ENCODE data around the gene ABCC3. TPM values are rescaled to one million over a fixed set of nuclear protein-coding genes. Genes with fewer than 3 reads are reported as not detected.

Gene ABCC3
- total and polyA plus RNA-seq, 2 of the 8 experiments (the other 6 are each of a cell fraction or from before 2014, with no cell fraction given) = 0.35 to 0.37 TPM

DNA sequence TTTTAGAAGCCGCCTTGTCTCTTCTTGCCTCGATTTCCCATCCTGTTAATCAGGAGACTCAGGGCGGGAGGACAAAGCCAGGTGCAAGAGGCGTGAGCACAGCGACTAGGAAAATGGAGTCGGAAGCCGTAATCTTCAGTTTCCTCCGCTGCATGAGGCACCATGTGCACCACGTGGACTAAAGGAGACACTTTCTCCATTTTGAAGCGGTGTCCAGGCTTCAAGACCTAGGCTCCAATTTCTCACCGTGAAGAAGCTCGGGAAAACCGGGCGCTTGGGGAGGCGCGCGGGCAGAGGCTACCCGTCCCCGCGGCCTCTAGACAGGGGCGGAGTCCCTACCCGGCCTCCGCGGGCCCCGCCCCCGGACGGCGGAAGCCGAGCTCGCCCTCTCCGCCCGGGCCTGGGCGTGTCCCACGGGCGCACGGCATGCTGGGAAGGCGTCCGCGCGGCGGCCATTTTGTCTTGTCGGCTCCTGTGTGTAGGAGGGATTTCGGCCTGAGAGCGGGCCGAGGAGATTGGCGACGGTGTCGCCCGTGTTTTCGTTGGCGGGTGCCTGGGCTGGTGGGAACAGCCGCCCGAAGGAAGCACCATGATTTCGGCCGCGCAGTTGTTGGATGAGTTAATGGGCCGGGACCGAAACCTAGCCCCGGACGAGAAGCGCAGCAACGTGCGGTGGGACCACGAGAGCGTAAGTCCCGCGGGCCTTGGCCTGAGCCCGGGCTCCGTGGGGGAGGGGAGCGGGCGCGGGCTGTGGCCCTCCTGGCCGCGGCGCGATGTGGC, 84.7 kb downstream of the ABCC3 start, which contains the start of gene LUC7L3 (continued):
- no peak for TF ChIP-seq SP2 (IDR thresholded peaks at IDR 0.05; ENCODE audit: low read length)
- no peak; the same call in 1 of the 2 replicates for TF ChIP-seq BACH1 (IDR thresholded peaks at IDR 0.05; ENCODE audit: low read length)
- peak; percentile 94 to 98 for TF ChIP-seq POLR2A (IDR thresholded peaks at IDR 0.05; ENCODE audit: control extremely low read depth in 1 of 2, low read depth in 2 of 2, low read length in 2 of 2)
- no peak for TF ChIP-seq RFX5 (IDR thresholded peaks at IDR 0.05; ENCODE audit: borderline replicate concordance, low read depth, low read length)
- TF ChIP-seq CTBP2 (IDR thresholded peaks at IDR 0.05; ENCODE audit: borderline replicate concordance, insufficient read depth, insufficient read length, low read length) = no peak
- no peak for TF ChIP-seq JUN (IDR thresholded peaks at IDR 0.05; ENCODE audit: low read depth, low read length)
- TF ChIP-seq KDM4A (IDR thresholded peaks at IDR 0.05; ENCODE audit: low read depth, low read length, severe bottlenecking) = peak; percentile 41
- no peak for TF ChIP-seq RNF2 (IDR thresholded peaks at IDR 0.05; ENCODE audit: borderline replicate concordance, low read depth, low read length, missing control alignments, poor library complexity, severe bottlenecking)
- TF ChIP-seq, protein P1, sequence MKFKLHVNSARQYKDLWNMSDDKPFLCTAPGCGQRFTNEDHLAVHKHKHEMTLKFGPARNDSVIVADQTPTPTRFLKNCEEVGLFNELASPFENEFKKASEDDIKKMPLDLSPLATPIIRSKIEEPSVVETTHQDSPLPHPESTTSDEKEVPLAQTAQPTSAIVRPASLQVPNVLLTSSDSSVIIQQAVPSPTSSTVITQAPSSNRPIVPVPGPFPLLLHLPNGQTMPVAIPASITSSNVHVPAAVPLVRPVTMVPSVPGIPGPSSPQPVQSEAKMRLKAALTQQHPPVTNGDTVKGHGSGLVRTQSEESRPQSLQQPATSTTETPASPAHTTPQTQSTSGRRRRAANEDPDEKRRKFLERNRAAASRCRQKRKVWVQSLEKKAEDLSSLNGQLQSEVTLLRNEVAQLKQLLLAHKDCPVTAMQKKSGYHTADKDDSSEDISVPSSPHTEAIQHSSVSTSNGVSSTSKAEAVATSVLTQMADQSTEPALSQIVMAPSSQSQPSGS (IDR thresholded peaks at IDR 0.05; ENCODE audit: low read length) = no peak
- no peak for TF ChIP-seq GTF2F1 (IDR thresholded peaks at IDR 0.05; ENCODE audit: borderline replicate concordance, low read depth, low read length)
- no peak for TF ChIP-seq GABPA (IDR thresholded peaks at IDR 0.05; ENCODE audit: borderline replicate concordance, insufficient read depth, low read length)
- TF ChIP-seq TCF12 (IDR thresholded peaks at IDR 0.05; ENCODE audit: low read depth, low read length) = no peak
- TF ChIP-seq MAFK (IDR thresholded peaks at IDR 0.05; ENCODE audit: low read depth, low read length) = no peak
- TF ChIP-seq CEBPB (IDR thresholded peaks at IDR 0.05; ENCODE audit: low read depth, low read length) = no peak
- peak; percentile 13 to 73; a peak in 2 of 4 replicates for TF ChIP-seq SIN3A (conservative IDR thresholded peaks at IDR 0.05 in 1 of 2, IDR thresholded peaks at IDR 0.05 in 1 of 2; ENCODE audit: low read depth in 1 of 2, low read length in 2 of 2)
- peak; percentile 68; the same call in 1 of the 2 replicates for TF ChIP-seq EGR1 (IDR thresholded peaks at IDR 0.05; ENCODE audit: borderline replicate concordance, low read depth, low read length)
- peak; percentile 83 for TF ChIP-seq POLR2AphosphoS5 (IDR thresholded peaks at IDR 0.05; ENCODE audit: low read depth, low read length)
- no peak for TF ChIP-seq ZNF274 (IDR thresholded peaks at IDR 0.05; ENCODE audit: borderline replicate concordance, extremely low read depth, low read length)
- peak; percentile 82 for TF ChIP-seq SP1 (IDR thresholded peaks at IDR 0.05; ENCODE audit: low read depth, low read length)
- TF ChIP-seq ASH2L (IDR thresholded peaks at IDR 0.05; ENCODE audit: low read length) = peak; percentile 93
- no peak for TF ChIP-seq KDM5A (IDR thresholded peaks at IDR 0.05; ENCODE audit: low read length)
- TF ChIP-seq, protein P2, sequence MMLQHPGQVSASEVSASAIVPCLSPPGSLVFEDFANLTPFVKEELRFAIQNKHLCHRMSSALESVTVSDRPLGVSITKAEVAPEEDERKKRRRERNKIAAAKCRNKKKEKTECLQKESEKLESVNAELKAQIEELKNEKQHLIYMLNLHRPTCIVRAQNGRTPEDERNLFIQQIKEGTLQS (IDR thresholded peaks at IDR 0.05; ENCODE audit: insufficient read depth, low read depth, low read length) = no peak

Measured in H1 (cell line).